IPS-18c (cell line): ENCODE data around the gene PSMA2.
"Not testable (repeated sequence)": the region's sequence is repeated elsewhere in the genome, so short reads cannot be mapped to it uniquely, and the experiment has no call there.

Experiments
- H3K4me3 ChIP-seq: 2 replicates; pipeline ENCODE4 v1.7.0; 2013; ENCODE audit warnings: low read depth, mild to moderate bottlenecking, low read length, moderate library complexity; ENCODE audit not compliant: insufficient read depth
- H3K9me3 ChIP-seq: one replicate; pipeline ENCODE4 v1.6.1; 2013; ENCODE audit warnings: mild to moderate bottlenecking, low read length, moderate library complexity; ENCODE audit not compliant: control insufficient read depth, insufficient read depth

PSMA2 gene

GRCh38 chr7:42915356-42915755 lies 16.6 kb downstream of the PSMA2 start:
- Histone ChIP-seq H3K9me3 (no peaks in the 10 kb centered on the region), H3K4me3 (no peak overlapping the region)

DNA sequence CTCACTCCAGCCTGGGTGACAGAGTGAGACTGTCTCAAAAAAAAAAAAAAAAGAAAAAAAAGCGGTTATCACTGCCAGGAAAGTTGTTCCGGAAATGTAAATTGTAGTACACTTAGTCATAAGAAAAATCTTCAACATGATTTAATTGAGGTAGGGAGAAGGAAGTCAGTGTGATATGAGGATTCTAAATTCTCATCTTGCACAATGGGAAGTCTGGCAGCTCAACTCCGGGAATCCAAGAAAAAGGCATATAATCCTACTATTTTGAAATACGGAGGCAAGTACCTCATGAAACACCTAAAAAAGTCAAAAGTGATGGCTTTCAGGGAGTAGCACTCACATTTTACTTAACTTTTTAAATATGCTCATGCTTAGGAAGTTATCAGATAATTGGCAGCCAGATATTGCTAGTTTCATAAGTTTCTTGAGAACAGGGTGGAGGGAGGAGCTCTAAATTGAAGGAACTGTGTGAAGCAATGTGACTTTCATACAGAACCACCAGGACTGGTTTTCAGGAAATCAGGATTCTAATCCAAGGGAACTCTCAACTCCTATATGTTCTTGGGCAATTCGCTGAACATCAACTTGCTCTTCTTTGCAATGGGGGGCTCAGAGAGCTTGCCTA lies 17.4 kb downstream of the PSMA2 start:
- H3K9me3 ChIP-seq: no peaks in the 10 kb centered on the region
- H3K4me3 ChIP-seq: no peak overlapping the region

DNA sequence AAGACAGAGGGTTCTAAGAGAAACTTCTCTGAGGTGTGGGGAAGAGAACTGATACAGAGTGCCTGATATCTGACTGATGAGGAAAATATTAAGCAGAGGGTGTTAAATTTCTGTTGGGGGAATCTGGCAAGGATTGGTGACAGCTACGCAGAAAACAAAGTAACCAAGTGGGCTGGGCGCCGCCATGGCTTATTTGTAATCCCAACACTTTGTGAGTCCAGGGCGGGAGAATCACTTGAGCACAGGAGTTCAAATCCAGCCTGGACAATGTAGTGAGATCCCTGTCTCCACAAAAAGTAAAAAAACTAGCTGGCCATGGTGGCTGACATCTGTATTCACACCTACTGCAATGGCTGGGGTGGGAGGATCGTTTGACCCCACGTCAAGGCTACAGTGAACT lies 18.0 kb downstream of the PSMA2 start:
- H3K9me3 ChIP-seq: no peaks in the 10 kb centered on the region
- H3K4me3 ChIP-seq: no peak overlapping the region

- no peak overlapping the region for H3K4me3 ChIP-seq
- H3K9me3 ChIP-seq: no peaks in the 10 kb centered on the region
These were observed 18.4 kb downstream of the PSMA2 start for GRCh38 chr7:42913591-42913990.

GRCh38 chr7:42911454-42912447 lies 20.2 kb downstream of the PSMA2 start, which contains the start of gene C7orf25:
C7orf25 (minus strand) TSS chr7:42912070; CDS start chr7:42910900, 1,170 bp downstream.
- peak within 1 kb of the TSS; percentile 57 for H3K4me3 ChIP-seq

GRCh38 chr7:42910306-42910705 lies 21.7 kb downstream of the PSMA2 start:
- no peaks in the 10 kb centered on the region for H3K9me3 ChIP-seq
- H3K4me3 ChIP-seq: no peak overlapping the region

More at GRCh38 chr7:42911454-42912447, 20.2 kb downstream of the PSMA2 start, which contains the start of gene C7orf25:
- H3K9me3 ChIP-seq: no peaks in the 10 kb centered on the region

GRCh38 chr7:42907316-42907715 lies 24.7 kb downstream of the PSMA2 start:
- Histone ChIP-seq H3K4me3 (no peak overlapping the region), H3K9me3 (no peaks in the 10 kb centered on the region)

- Histone ChIP-seq H3K4me3 (no peak overlapping the region), H3K9me3 (no peaks in the 10 kb centered on the region)
These were observed 25.8 kb downstream of the PSMA2 start for GRCh38 chr7:42906181-42906580.

DNA sequence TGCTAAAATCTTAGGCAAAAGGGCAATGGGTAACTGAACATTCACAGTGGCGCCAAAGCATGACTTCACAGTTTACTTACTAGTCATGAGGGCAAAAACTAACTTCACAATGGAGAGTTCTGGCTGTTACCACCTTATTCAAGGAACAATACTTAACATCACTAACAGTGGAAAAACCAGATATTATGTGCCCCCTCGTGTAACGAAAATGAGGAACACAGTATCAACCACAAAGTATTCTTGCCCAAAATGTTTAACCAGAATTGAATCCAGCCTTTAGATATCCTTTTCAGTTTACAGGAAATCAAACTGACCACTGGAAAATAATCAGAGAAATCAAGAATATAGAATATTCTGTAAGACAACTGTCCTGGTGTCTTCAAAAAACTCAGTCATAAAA lies 29.6 kb downstream of the PSMA2 start:
- H3K9me3 ChIP-seq: no peaks in the 10 kb centered on the region

DNA sequence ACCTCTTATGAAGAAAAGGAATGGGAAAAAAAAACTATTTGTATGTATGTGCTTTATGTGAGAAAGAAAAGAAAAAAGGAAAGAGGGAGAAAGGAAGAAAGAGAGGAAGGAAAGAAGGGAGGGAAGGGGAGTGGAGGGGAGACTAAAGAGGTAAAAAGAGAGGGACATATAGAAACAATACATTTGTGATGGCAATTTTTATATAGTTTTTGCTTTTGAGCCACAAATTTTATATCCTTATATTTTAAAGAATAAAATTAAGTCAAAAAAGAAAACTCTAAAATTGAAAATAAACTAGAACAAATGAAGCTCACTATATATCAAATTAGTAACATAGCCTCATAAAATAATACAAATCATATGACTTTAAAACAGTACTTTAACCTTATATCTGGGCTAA lies 31.1 kb downstream of the PSMA2 start:
- Histone ChIP-seq H3K4me3 (no peak overlapping the region), H3K9me3 (no peaks in the 10 kb centered on the region)

More for the DNA sequence above, 29.6 kb downstream of the PSMA2 start:
- H3K4me3 ChIP-seq: no peak overlapping the region

DNA sequence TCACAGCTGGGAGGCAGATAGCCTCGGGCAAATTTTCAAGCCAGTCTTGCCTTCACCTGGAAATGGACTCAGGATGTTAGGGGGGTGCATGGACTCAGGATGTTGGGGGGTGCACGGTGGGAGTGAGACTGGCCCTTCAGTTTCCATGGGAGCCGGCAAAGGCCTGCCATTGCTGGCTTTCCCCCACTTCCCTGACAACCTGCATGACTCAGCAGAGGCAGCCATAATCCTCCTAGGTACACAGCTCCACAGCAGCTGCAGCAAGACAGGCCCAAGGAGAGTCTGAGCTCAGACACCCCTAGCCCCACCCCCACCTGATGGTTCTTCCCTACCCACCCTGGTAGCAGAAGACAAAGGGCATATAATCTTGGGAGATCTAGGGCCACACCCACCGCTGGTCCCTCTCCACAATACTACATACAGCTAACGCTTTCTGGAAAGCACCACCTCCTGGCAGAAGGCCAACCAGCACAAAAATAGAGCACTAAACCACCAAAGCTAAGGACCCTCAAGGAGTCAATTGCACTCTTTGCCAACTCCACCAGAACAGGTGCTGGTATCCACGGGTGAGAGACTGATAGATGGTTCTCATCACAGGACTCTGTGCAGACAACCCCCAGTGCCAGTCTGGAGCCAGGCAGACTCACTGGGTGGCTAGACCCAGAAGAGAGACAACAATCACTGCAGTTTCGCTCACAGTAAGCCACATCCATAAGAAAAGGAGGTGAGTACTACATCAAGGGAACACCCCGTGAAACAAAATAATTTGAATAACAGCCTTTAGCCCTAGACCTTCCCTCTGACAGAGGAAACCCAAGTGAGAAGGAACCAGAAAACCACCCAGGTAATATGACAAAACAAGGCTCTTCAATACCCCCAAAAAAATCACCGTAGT lies 38.4 kb downstream of the PSMA2 start:
- H3K4me3 ChIP-seq: no peak overlapping the region; the same call in 1 of the 2 replicates
- H3K9me3 ChIP-seq: no peaks in the 10 kb centered on the region

DNA sequence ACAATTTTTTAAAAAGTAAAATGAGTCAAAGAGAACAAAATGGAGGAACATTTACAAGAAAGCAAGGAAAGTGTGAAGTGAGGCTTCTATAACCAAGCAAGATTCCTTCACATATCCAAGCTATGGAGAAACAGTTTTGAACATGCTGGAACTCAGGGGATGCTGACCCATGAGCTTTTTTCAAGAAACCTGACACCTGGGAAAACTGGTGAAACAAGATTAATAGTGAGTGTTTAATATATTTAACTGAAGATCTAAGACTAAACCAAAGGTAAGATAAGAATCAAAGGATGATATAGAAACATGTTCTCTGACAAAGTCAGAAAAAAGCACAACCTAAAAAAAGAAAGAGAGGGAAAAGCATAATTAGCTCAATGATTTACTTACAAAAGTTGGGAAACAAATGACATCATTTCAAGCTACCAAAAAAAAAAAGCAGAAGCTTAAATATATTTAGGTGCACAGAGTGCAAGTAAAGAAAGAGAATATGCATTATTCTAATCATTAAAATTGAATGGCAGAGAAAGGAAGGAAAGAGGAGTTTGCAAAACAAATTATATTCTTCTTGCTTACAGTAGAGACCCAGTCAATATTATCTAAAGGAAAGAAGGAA lies 45.0 kb downstream of the PSMA2 start:
- Histone ChIP-seq H3K9me3 (no peaks in the 10 kb centered on the region), H3K4me3 (no peak overlapping the region)

DNA sequence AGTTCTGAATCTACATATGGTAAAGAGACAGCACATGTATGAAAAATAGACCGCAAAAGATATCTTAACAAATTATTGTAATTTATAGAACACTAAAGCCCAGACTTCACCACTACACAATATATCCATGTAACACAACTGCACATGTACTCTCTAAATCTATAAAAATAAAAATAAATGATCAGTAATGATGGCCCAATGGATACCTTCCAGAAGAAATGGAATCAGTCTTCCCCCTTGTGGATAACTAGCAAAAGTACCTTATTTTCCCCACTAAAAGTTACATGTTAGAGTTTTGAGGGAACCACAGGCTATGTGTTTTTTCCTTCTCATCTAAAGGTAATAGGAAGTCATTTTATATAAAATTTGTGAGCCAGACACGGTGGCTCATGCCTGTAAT lies 45.8 kb downstream of the PSMA2 start:
- Histone ChIP-seq H3K4me3 (no peak overlapping the region), H3K9me3 (no peaks in the 10 kb centered on the region)

DNA sequence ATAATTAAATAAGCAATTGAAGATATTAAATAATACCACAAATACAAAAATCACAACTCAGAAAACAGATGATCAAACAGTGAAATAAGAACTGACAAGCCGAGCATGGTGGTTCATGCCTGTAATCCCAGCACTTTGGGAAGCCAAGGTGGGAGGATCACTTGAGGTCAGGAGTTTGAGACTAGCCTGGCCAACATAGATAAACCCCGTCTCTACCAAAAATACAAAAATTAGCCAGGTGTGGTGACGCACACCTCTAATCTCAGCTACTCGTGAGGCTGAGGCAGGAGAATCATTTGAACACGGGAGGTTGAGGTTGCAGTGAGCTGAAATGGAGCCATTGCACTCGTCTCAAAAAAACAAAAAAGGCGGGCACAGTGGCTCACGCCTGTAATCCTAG lies 46.8 kb downstream of the PSMA2 start:
- H3K4me3 ChIP-seq, H3K9me3 ChIP-seq: not testable (repeated sequence)

GRCh38 chr7:42883950-42884349 lies 48.0 kb downstream of the PSMA2 start:
- Histone ChIP-seq H3K9me3 (no peaks in the 10 kb centered on the region), H3K4me3 (no peak overlapping the region)

- no peak overlapping the region for H3K4me3 ChIP-seq
- H3K9me3 ChIP-seq: no peaks in the 10 kb centered on the region
These were observed 51.6 kb downstream of the PSMA2 start for GRCh38 chr7:42880392-42880791.

GRCh38 chr7:42878303-42878702 lies 53.7 kb downstream of the PSMA2 start:
- H3K9me3 ChIP-seq: no peaks in the 10 kb centered on the region
- no peak overlapping the region for H3K4me3 ChIP-seq
